CD4-positive, alpha-beta T cell treated with Interleukin-17A for 4 hours (primary cell): ENCODE data around the gene SPR.
A peak's percentile ranks its signal among the peaks of the same experiment; 100 is the strongest.
"Not testable (repeated sequence)": the region's sequence is repeated elsewhere in the genome, so short reads cannot be mapped to it uniquely, and the experiment has no call there.

Source experiments
- DNase-seq: peaks from one replicate; pipeline ENCODE4 v3.0.0-alpha.2; 2020; ENCODE audit warnings: mixed read lengths

SPR gene

GRCh38 chr2:72889991-72890390 is 2.8 kb downstream of the SPR start:
- DNase-seq = no peak

- DNase-seq = no peak
Observed at GRCh38 chr2:72891091-72891818, 4.0 kb downstream of the SPR start.

- peak; percentile 64 for DNase-seq
Observed at GRCh38 chr2:72892506-72893173, 5.4 kb downstream of the SPR start.

GRCh38 chr2:72893594-72894319 is 6.5 kb downstream of the SPR start:
- peak; percentile 13 for DNase-seq

GRCh38 chr2:72894514-72894913 is 7.3 kb downstream of the SPR start:
- no peak for DNase-seq

- DNase-seq = no peak
Observed at GRCh38 chr2:72895154-72895553, 7.9 kb downstream of the SPR start.

- DNase-seq = no peak
Observed at GRCh38 chr2:72895759-72896281, 8.6 kb downstream of the SPR start.

GRCh38 chr2:72896446-72896845 is 9.2 kb downstream of the SPR start:
- no peak for DNase-seq

- no peak for DNase-seq
Observed at GRCh38 chr2:72897785-72898584, 10.8 kb downstream of the SPR start.

GRCh38 chr2:72898585-72898906 is 11.3 kb downstream of the SPR start:
- no peak for DNase-seq

GRCh38 chr2:72900191-72900825 is 13.1 kb downstream of the SPR start:
- no peak for DNase-seq

- no peak for DNase-seq
Observed at GRCh38 chr2:72901426-72901825, 14.2 kb downstream of the SPR start.

GRCh38 chr2:72907369-72907768 is 20.2 kb downstream of the SPR start:
- DNase-seq = not testable (repeated sequence)

- no peak for DNase-seq
Observed at GRCh38 chr2:72908741-72909140, 21.5 kb downstream of the SPR start.

- no peak for DNase-seq
Observed at GRCh38 chr2:72911256-72911655, 24.0 kb downstream of the SPR start.

GRCh38 chr2:72913486-72914205 is 26.4 kb downstream of the SPR start:
- no peak for DNase-seq

GRCh38 chr2:72914206-72914559 is 27.0 kb downstream of the SPR start:
- no peak for DNase-seq

GRCh38 chr2:72914589-72915319 is 27.5 kb downstream of the SPR start:
- DNase-seq = no peak

GRCh38 chr2:72915320-72915906 is 28.2 kb downstream of the SPR start:
- DNase-seq = no peak

GRCh38 chr2:72915907-72916742 is 28.9 kb downstream of the SPR start:
- DNase-seq = peak; percentile 38
